Esophagus squamous epithelium (tissue), 5 donors: ENCODE results near the gene CSPG4. TPM values are rescaled to one million over a fixed set of nuclear protein-coding genes. Genes with fewer than 3 reads are reported as not detected.
"Not testable (repeated sequence)": the region's sequence is repeated elsewhere in the genome, so short reads cannot be mapped to it uniquely, and the experiment has no call there.

Experiments
- DNase-seq: peaks from one replicate; lab custom pipeline; 2025; lab: John Stamatoyannopoulos, UW
- H3K27ac ChIP-seq, 4 donors: fragments of 200-600 bp; sonication (generic); one replicate each; pipeline ENCODE4 v1.5.1; 2016 to 2019; ENCODE audit warnings: mild to moderate bottlenecking in 1 of 4
- H3K27me3 ChIP-seq, 4 donors: fragments of 200-600 bp; sonication (generic); 1 replicate in 3 of 4; 2 replicates in 1 of 4; pipeline versions ENCODE4 v1.5.1 to v1.6.0; 2017 to 2021; ENCODE audit warnings: antibody characterized with exemption in 1 of 4
- H3K36me3 ChIP-seq, 3 donors: fragments of 200-600 bp; sonication (generic); one replicate each; pipeline ENCODE4 v1.5.1; 2016 to 2019
- H3K4me1 ChIP-seq, 3 donors: fragments of 200-600 bp; sonication (generic); one replicate each; pipeline ENCODE4 v1.5.1; 2017 to 2019
- H3K4me3 ChIP-seq, 4 donors: fragments of 200-600 bp; sonication (generic); 1 replicate in 3 of 4; 2 replicates in 1 of 4; pipeline ENCODE4 v1.5.1; 2016 to 2019; ENCODE audit warnings: mild to moderate bottlenecking in 2 of 4, moderate library complexity in 1 of 4
- H3K9me3 ChIP-seq, 3 donors: fragments of 200-600 bp; sonication (generic); one replicate each; pipeline ENCODE4 v1.5.1; 2016 to 2019
- CTCF ChIP-seq, 6 experiments: fragments of 450-650 bp in 4 of 6; fragments of 200-600 bp in 2 of 6; sonication (generic) in 2 of 6; IDR thresholded peaks; one replicate each; pipeline ENCODE4 v1.5.1; 2016 to 2019; ENCODE audit warnings: antibody characterized with exemption in 6 of 6, mild to moderate bottlenecking in 4 of 6, moderate library complexity in 4 of 6
- POLR2A ChIP-seq, 4 donors: fragments of 450-650 bp; IDR thresholded peaks; one replicate each; pipeline ENCODE4 v1.6.1; 2017; ENCODE audit warnings: antibody characterized with exemption in 4 of 4, mild to moderate bottlenecking in 4 of 4, moderate library complexity in 3 of 4
- WGBS, 2 donors: methylation state at CpG; one replicate each; pipeline ENCODE4 v1.1.5; 2018; 5-methylcytosine and 5-hydroxymethylcytosine counted together
- intact Hi-C: fragments of 100-400 bp; cut with DNase I; formaldehyde crosslinking; loops from one replicate; pipeline ENCODE4 v1.15.0; 2022
- total RNA-seq, 4 donors: library from RNA; depleted of rRNA; stranded (reverse); fragments of >200 nt; gene quantifications; one replicate each; pipeline ENCODE4 v1.1.0, GENCODE V29; 2016
- donor health status: DM: yes; HTN: yes; CAD: no.

Gene CSPG4
- total RNA-seq, 4 donors from 2014 or later = 2.9 to 13.4 (median 4.2) TPM

- WGBS, 2 donors = 1 to 2% methylated on average over 9 to 10 of the region's 16 CpGs
- H3K9me3 ChIP-seq = no peaks in the 10 kb centered on the region
- intact Hi-C loops = no loop called here
- peak overlapping the region; percentile 92 to 98 (median 95) for H3K27ac ChIP-seq
- H3K4me3 ChIP-seq = peak overlapping the region; percentile 78 to 94 (median 84)
- H3K4me1 ChIP-seq = peaks cover 28 to 57% (median 29%) of the 10 kb centered on the region in 3 donors
- DNase-seq = no peak
- peaks cover 0 to 10% (median 0%) of the 10 kb centered on the region in 3 donors for H3K36me3 ChIP-seq
- no peaks in the 10 kb centered on the region for H3K27me3 ChIP-seq
- TF ChIP-seq CTCF (IDR thresholded peaks at IDR 0.05) (no peak), POLR2A (IDR thresholded peaks at IDR 0.05) (no peak)
These were observed 73.4 kb downstream of the CSPG4 start for GRCh38 chr15:75639191-75639708.

GRCh38 chr15:75637245-75638009, 75.2 kb downstream of the CSPG4 start:
- Histone ChIP-seq H3K36me3 (peaks cover 0 to 10% (median 0%) of the 10 kb centered on the region in 3 donors), H3K9me3 (no peaks in the 10 kb centered on the region), H3K4me1 (peaks cover 28 to 61% (median 29%) of the 10 kb centered on the region in 3 donors), H3K4me3 (peak overlapping the region in 1 of 4 donors; percentile 90), H3K27me3 (no peaks in the 10 kb centered on the region), H3K27ac (peak overlapping the region in 3 of 4 donors; percentile 62 to 98 (median 93))
- DNase-seq = no peak
- intact Hi-C loops = no loop called here
- TF ChIP-seq POLR2A (IDR thresholded peaks at IDR 0.05) (no peak), CTCF (IDR thresholded peaks at IDR 0.05) (no peak)
- WGBS, 2 donors = 59 to 100% methylated on average over 1 to 4 of the region's 4 CpGs

GRCh38 chr15:75636026-75636425, 76.6 kb downstream of the CSPG4 start:
- 67 to 73% methylated on average over 6 of the region's 6 CpGs for WGBS, 2 donors
- intact Hi-C loops = no loop called here
- H3K36me3 ChIP-seq = peaks cover 0 to 10% (median 0%) of the 10 kb centered on the region in 3 donors

GRCh38 chr15:75633922-75634321, 78.7 kb downstream of the CSPG4 start:
- H3K27me3 ChIP-seq, intact Hi-C loops, H3K27ac ChIP-seq, H3K4me3 ChIP-seq, DNase-seq, H3K9me3 ChIP-seq: not testable (repeated sequence)
- Histone ChIP-seq H3K4me1 (peaks cover 17 to 54% (median 25%) of the 10 kb centered on the region in 3 donors), H3K36me3 (peaks cover 0 to 10% (median 0%) of the 10 kb centered on the region in 3 donors)
- WGBS, 2 donors = 93 to 97% methylated on average over 2 to 6 of the region's 7 CpGs

More at GRCh38 chr15:75636026-75636425, 76.6 kb downstream of the CSPG4 start:
- DNase-seq = no peak
- H3K27me3 ChIP-seq = no peaks in the 10 kb centered on the region
- peak overlapping the region in 2 of 4 donors; percentile 93 to 98 for H3K27ac ChIP-seq
- H3K4me1 ChIP-seq = peaks cover 28 to 68% (median 28%) of the 10 kb centered on the region in 3 donors
- no peak overlapping the region for H3K4me3 ChIP-seq
- TF ChIP-seq CTCF (IDR thresholded peaks at IDR 0.05) (no peak), POLR2A (IDR thresholded peaks at IDR 0.05) (no peak)
- no peaks in the 10 kb centered on the region for H3K9me3 ChIP-seq

- no peaks in the 10 kb centered on the region for H3K27me3 ChIP-seq
- H3K9me3 ChIP-seq = no peaks in the 10 kb centered on the region
- intact Hi-C loops = no loop called here
- TF ChIP-seq CTCF (IDR thresholded peaks at IDR 0.05) (no peak), POLR2A (IDR thresholded peaks at IDR 0.05) (no peak)
- H3K4me3 ChIP-seq = no peak overlapping the region
- DNase-seq = no peak
- H3K4me1 ChIP-seq = peaks cover under 1 to 47% (median 7%) of the 10 kb centered on the region in 3 donors
- peak overlapping the region in 3 of 4 donors; percentile 26 to 55 (median 53) for H3K27ac ChIP-seq
- peaks cover 0 to 4% (median 0%) of the 10 kb centered on the region in 3 donors for H3K36me3 ChIP-seq
These were observed 80.7 kb downstream of the CSPG4 start for GRCh38 chr15:75631935-75632334.
